Astrocyte of the cerebellum (primary cell): ENCODE results near the gene EBF3.

Source experiments
- DNase-seq: peaks from one replicate; pipeline ENCODE4 v3.0.0-alpha.2; 2011; ENCODE audit warnings: low read depth
- H3K4me3 ChIP-seq: 2 replicates; pipeline ENCODE4 v1.5.1; 2011; ENCODE audit warnings: mild to moderate bottlenecking, low read depth, low read length, moderate library complexity
- CTCF ChIP-seq: IDR thresholded peaks from 2 replicates; pipeline ENCODE4 v1.5.1; 2012; ENCODE audit warnings: low read length, low read depth, moderate library complexity, mild to moderate bottlenecking; ENCODE audit errors: missing control alignments
- in situ Hi-C: cut with HindIII; loops from 2 replicates; pipeline ENCODE4 v1.10.0; 2017; ENCODE audit warnings: low sequenced_read_pairs

Gene EBF3

GRCh38 chr10:129912166-129912917, 51.7 kb downstream of the EBF3 start:
- no peak for DNase-seq
- no peak for TF ChIP-seq CTCF
- H3K4me3 ChIP-seq = no peak overlapping the region
- in situ Hi-C loops = no loop called here

DNA sequence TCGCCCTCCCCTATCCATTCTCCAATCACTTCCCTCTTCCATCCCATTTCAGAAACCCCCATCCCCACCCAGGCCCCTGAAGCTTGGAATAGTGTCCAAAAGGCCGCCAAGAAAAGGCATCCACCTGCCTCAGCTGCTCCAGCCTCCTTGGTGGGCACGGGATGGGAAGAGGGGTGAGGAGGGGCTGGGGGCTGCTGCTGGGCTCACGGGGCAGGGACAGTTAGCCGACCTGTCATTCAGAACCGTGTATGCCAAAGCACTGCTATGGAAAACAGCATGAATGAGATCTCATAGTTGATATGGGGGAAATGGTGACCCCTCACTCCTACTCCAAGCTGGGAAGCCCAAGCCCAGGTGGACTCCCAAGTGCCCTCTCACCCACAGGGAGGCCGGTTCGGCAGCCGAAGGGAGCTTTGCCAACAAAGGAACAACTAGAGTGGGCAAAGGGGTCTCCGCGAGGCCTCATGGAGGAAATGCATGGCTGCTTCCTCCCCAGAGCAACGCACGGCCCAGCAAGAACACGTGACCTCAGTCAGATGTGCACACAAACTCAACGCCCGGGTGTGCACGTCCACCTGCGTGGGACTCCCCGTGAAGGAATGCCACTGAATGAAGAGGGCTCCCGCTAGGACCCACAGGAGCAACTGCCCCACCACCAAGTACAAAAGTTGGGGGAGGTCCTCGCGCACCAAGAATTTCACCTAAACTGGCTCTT, 52.5 kb downstream of the EBF3 start:
- H3K4me3 ChIP-seq = no peak overlapping the region
- in situ Hi-C loops = no loop called here
- no peak for DNase-seq
- no peak for TF ChIP-seq CTCF

- DNase-seq = no peak
- no peak for TF ChIP-seq CTCF
- in situ Hi-C loops = no loop called here
- no peak overlapping the region for H3K4me3 ChIP-seq
These were observed 53.2 kb downstream of the EBF3 start for GRCh38 chr10:129910861-129911260.

- no peak overlapping the region for H3K4me3 ChIP-seq
- in situ Hi-C loops = no loop called here
- DNase-seq = no peak
- TF ChIP-seq CTCF = no peak
These were observed 54.4 kb downstream of the EBF3 start for GRCh38 chr10:129909531-129910256.

GRCh38 chr10:129909080-129909479, 55.0 kb downstream of the EBF3 start:
- no peak for DNase-seq
- no peak for TF ChIP-seq CTCF
- H3K4me3 ChIP-seq = no peak overlapping the region
- in situ Hi-C loops = no loop called here

- in situ Hi-C loops = no loop called here
- DNase-seq = no peak
- no peak for TF ChIP-seq CTCF
- no peak overlapping the region for H3K4me3 ChIP-seq
These were observed 55.7 kb downstream of the EBF3 start for GRCh38 chr10:129908406-129908805.
